ENCODE measurements around the gene POC1B.

Gene POC1B

GRCh38 chr12:89539426-89540223 lies 13.8 kb upstream of the POC1B start:
- Histone ChIP-seq H2AFZ (ENCODE audit: low read depth) (no peak overlapping the region), H4K20me1 (ENCODE audit: insufficient read depth) (no peaks in the 10 kb centered on the region), H3K79me2 (ENCODE audit: insufficient read depth, low read depth) (no peaks in the 10 kb centered on the region), H3K4me3 (IDR thresholded peaks at IDR 0.05; ENCODE audit: insufficient read depth, low read depth, low read length) (no peak overlapping the region), H3K27ac (no peak overlapping the region), H3K36me3 (ENCODE audit: insufficient read depth) (no peaks in the 10 kb centered on the region), H3K4me2 (no peak overlapping the region), H3K9ac (no peak overlapping the region), H3K4me1 (ENCODE audit: low read depth, poor library complexity, severe bottlenecking) (peaks cover 6% of the 10 kb centered on the region), H3K27me3 (ENCODE audit: insufficient read depth, low read depth) (no peaks in the 10 kb centered on the region)
- no peak for TF ChIP-seq CTCF (conservative IDR thresholded peaks at IDR 0.05; ENCODE audit: low read depth, low read length)

GRCh38 chr12:89538897-89539296 lies 13.1 kb upstream of the POC1B start:
- peaks cover 6% of the 10 kb centered on the region for H3K4me1 ChIP-seq (ENCODE audit: low read depth, poor library complexity, severe bottlenecking)
- H3K36me3 ChIP-seq (ENCODE audit: insufficient read depth), result no peaks in the 10 kb centered on the region
- H3K9ac ChIP-seq, result no peak overlapping the region
- H2AFZ ChIP-seq (ENCODE audit: low read depth), result no peak overlapping the region
- H3K27me3 ChIP-seq (ENCODE audit: insufficient read depth, low read depth), result no peaks in the 10 kb centered on the region
- no peak overlapping the region for H3K4me2 ChIP-seq
- no peak for TF ChIP-seq CTCF (conservative IDR thresholded peaks at IDR 0.05; ENCODE audit: low read depth, low read length)
- H3K4me3 ChIP-seq (IDR thresholded peaks at IDR 0.05; ENCODE audit: insufficient read depth, low read depth, low read length), result no peak overlapping the region
- H3K27ac ChIP-seq, result no peak overlapping the region
- no peaks in the 10 kb centered on the region for H4K20me1 ChIP-seq (ENCODE audit: insufficient read depth)
- H3K79me2 ChIP-seq (ENCODE audit: insufficient read depth, low read depth), result no peaks in the 10 kb centered on the region

GRCh38 chr12:89537389-89537788 lies 11.5 kb upstream of the POC1B start:
- Histone ChIP-seq H3K4me1 (ENCODE audit: low read depth, poor library complexity, severe bottlenecking) (peaks cover 6% of the 10 kb centered on the region), H2AFZ (ENCODE audit: low read depth) (no peak overlapping the region), H3K4me2 (no peak overlapping the region), H4K20me1 (ENCODE audit: insufficient read depth) (no peaks in the 10 kb centered on the region), H3K4me3 (IDR thresholded peaks at IDR 0.05; ENCODE audit: insufficient read depth, low read depth, low read length) (no peak overlapping the region), H3K9ac (no peak overlapping the region), H3K27me3 (ENCODE audit: insufficient read depth, low read depth) (no peaks in the 10 kb centered on the region), H3K27ac (no peak overlapping the region), H3K79me2 (ENCODE audit: insufficient read depth, low read depth) (no peaks in the 10 kb centered on the region), H3K36me3 (ENCODE audit: insufficient read depth) (no peaks in the 10 kb centered on the region)
- no peak for TF ChIP-seq CTCF (conservative IDR thresholded peaks at IDR 0.05; ENCODE audit: low read depth, low read length)

GRCh38 chr12:89529738-89530137 lies 3.9 kb upstream of the POC1B start:
- Histone ChIP-seq H3K4me2 (no peak overlapping the region), H3K27ac (no peak overlapping the region), H3K36me3 (ENCODE audit: insufficient read depth) (no peaks in the 10 kb centered on the region), H4K20me1 (ENCODE audit: insufficient read depth) (no peaks in the 10 kb centered on the region), H3K27me3 (ENCODE audit: insufficient read depth, low read depth) (no peaks in the 10 kb centered on the region), H3K4me1 (ENCODE audit: low read depth, poor library complexity, severe bottlenecking) (peaks cover 15% of the 10 kb centered on the region), H2AFZ (ENCODE audit: low read depth) (no peak overlapping the region), H3K79me2 (ENCODE audit: insufficient read depth, low read depth) (no peaks in the 10 kb centered on the region; the same call in 1 of the 2 replicates), H3K4me3 (IDR thresholded peaks at IDR 0.05; ENCODE audit: insufficient read depth, low read depth, low read length) (no peak overlapping the region), H3K9ac (no peak overlapping the region)
- TF ChIP-seq CTCF (conservative IDR thresholded peaks at IDR 0.05; ENCODE audit: low read depth, low read length), result peak; percentile 70
